Stimulated activated CD8-positive, alpha-beta memory T cell treated with anti-CD3 and anti-CD28 coated beads, Interleukin-7, amount 100 ng/mL, for 1 hour (primary cell): Measurements from ENCODE around the gene CTSO.
A peak's percentile ranks its signal among the peaks of the same experiment; 100 is the strongest.

Experiments used
- DNase-seq, 2 donors: peaks; one replicate each; pipeline ENCODE4 v3.0.0-alpha.2; 2020; ENCODE audit warnings: low read depth in 2 of 2

Gene CTSO, protein sequence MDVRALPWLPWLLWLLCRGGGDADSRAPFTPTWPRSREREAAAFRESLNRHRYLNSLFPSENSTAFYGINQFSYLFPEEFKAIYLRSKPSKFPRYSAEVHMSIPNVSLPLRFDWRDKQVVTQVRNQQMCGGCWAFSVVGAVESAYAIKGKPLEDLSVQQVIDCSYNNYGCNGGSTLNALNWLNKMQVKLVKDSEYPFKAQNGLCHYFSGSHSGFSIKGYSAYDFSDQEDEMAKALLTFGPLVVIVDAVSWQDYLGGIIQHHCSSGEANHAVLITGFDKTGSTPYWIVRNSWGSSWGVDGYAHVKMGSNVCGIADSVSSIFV

DNA sequence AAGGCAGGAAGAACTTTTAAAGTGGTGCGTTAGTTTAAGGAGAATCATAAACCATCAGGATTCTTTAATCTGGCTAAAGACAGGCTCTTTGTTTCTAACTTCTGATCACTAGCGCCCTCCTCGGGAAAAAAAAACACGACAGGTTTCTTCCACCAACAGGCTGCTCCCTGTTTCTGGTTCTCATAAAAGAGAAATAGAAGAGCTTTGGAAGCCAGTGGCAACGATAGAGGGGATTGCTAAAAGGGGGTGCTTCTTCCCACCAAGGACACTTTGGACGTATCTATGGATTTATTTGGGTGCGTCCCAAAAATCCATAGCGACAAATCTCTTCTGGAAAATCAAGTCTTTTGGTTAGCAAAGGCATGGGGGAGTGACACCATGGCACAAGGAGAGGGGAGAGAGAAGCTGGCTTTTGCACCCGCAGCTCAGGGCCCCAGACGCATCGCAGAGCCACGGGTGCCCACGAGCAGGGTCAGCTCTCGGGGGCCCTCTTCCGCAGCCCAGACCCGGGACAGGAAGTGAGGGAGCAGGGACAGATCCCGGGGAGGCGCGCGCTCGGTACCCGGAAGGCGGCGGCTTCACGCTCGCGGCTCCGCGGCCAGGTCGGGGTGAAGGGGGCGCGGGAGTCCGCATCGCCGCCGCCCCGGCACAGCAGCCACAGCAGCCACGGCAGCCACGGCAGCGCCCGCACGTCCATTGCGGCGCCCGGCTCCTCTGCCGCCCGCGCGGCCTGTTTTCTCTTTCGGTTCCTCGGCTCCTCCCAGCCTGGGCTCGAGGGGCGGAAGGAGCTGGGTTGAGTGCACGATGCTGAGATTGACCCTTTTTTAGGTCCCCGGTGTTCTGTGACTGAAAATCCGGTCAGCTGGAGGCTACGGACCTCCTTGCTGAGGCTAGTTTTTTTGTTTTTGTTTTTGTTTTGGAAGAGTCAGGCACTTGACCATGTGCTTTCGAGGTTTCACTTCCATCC, at the start of gene CTSO:
Gene CTSO, minus strand, starts transcription at position 716 of the 967 bp plus-strand sequence. Its CDS starts 19 bp downstream, at position 697.
- DNase-seq, result peak; percentile 39 to 41

- no peak for DNase-seq
These were observed 46.8 kb upstream of the CTSO start for GRCh38 chr4:156000491-156000890.

DNA sequence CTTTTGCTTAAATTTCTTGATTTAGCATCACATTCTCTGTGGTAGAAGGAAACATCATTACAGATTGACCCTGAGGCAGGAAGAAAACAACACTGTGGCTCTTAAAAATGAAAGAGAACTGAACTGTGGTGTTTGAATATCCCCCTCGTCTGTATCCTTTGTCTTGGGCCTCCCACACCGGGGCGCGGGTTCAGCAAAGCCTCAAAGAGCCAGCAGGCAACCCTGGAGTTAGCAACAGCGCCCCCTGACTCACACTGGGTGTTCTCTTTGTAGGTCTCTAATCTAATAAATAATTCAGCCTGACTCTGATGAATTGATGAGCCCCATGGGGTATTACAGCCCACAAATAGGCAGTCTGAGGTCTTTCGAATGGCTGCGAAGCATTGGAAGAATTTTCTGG, 46.1 kb upstream of the CTSO start:
- DNase-seq, result no peak

DNA sequence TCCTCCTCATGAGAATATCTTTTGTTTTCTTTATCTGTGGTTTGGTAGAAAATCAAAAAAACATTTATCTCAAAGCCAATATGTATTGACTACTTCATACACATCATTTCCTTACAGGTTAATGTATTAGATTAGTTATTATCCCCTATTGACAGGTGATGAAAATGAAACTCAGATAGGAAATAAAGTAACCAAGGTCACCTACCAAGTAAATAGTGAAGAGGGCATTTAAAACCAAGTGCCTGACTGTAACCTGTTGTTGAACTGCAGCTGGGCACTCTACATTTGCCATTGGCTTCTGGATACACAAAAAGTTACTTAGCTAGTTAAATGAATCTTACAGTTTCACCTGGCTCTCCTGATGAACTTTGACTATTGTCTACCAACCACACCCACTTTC, 41.4 kb upstream of the CTSO start:
- DNase-seq, result no peak

DNA sequence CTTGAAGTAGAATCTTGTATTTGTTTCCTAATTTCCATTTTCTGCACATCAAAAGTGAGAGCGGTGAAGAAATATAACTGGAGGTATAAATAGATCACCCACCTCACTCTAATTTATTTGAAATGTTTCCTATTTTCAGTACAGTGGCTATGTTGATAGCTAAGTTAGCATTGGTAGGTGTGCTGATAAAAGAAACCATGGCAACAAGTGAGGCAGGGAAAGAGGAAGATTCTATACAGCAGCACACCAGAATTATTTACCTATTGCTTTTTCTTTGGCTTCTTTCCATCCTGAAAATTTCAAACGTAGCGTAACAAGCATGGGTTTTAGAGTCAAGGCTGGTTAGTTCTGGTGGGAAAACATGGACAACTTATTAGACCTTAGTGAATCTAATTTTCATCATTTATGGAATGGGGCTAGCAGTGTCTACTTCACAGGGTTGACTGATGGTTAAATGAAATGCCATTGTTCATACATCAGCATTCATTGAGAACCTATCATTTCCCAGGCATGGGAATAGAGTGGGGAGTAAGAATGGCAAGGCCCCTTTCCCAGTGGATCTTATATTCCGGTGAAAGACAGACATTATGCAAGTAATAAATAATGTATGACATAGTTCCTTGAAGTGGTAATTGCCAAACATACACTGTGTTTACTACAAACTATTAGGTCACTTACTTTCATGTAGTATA, 30.6 kb upstream of the CTSO start:
- DNase-seq, result no peak

GRCh38 chr4:155982736-155983385, 29.2 kb upstream of the CTSO start:
- DNase-seq, result no peak

GRCh38 chr4:155978810-155979209, 25.1 kb upstream of the CTSO start:
- no peak for DNase-seq

- no peak for DNase-seq
These were observed 21.8 kb upstream of the CTSO start for GRCh38 chr4:155975511-155975910.

DNA sequence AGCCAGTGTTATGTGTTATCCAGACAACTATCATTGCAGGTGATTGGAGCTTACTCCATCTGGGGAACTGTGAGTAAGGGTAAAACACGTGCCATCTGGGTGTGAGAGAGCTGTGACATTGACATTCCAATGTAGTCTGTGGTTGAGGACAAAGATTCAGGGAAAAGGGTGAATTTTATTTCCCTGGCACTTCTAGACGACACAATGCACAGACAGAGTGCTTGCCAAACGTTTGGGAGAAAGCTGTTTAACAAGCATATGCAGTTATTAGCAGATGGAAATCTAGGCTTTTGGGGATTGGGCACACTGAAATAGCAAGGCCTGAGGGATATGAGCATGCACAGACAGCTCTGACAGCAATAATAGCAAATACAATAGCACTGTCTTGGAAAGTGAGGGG, 21.3 kb upstream of the CTSO start:
- DNase-seq, result no peak

DNA sequence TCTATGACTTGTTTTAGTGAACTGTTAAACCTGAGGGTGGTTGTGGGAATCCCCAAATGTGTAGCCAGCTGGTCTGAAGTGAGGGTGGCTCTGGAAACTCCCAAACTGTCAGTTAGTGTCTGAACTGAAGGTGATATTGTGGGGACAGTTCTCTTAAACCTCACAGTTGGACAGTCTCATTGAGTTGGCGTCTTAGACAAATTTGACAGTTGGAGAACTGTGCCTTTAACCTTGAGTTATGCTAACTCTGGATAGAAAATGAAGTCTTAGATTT, 20.7 kb upstream of the CTSO start:
- DNase-seq, result no peak

DNA sequence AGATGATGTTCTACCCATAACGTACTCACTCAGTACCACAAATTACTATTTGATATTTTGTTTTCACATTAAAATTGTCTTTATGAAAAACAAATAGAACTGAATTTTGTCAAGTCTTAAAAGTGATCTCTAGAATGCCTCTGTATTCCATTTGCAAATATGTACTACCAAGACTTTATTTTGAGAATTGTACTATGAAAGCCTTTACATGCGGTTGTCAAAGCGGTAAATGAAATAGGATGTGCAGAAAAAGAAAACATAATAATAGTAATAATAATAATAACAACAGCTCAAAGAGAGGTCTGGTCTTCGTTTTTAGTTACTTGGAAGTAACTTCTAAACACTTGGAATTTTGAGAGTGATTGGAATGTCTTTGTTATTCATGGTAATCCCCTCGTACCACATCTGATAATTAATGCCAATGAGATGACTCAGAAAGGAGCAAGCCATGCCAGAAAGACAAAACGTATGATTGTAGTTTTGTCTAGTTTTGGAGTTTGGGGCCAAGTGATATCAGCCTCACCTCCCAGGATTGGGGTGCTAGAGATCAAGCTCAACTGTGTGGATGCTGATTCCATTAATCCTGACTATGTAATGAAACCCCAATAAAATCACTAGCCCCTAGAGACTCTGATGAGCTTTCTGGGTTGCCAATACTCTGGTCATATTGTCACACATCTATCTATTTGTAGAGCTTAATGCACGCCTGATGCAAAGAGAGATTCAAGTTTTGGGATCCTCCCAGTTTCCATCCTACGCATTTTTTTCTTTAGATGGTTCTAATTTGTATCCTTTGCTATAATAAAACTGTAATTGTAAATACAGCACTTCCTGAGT, 20.2 kb upstream of the CTSO start:
- no peak for DNase-seq

GRCh38 chr4:155972098-155972497, 18.4 kb upstream of the CTSO start:
- DNase-seq, result no peak

DNA sequence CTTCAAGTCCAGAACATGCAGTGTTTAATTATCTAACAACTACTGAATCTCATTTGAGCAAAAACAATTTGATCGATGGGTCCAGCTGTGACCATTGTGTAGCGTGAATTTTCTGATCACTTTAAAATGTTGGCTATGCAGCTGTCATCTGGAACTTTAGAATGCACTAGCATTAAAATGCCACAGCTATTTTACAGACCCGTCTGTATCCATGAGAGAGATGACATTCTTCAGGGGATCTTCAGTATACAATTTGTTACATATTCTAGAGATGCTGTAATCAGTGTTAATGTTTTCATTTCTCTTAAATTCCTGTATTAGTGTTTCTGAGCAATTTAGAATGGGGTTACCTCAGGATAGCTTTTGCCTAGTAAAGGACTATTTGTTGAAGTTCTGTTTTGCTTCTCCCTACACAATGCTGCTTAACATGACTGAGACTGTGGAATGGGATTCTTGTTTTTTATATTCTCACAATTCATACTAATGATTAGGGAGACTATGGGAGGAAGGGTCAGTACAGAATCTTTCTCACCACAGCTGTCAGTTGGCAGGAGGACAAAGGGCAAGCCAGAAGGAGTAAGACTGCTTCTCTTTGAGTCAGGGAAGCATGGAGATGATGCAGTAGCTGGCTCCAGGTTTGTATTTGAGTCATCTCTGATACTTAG, 13.2 kb upstream of the CTSO start:
- no peak for DNase-seq

DNA sequence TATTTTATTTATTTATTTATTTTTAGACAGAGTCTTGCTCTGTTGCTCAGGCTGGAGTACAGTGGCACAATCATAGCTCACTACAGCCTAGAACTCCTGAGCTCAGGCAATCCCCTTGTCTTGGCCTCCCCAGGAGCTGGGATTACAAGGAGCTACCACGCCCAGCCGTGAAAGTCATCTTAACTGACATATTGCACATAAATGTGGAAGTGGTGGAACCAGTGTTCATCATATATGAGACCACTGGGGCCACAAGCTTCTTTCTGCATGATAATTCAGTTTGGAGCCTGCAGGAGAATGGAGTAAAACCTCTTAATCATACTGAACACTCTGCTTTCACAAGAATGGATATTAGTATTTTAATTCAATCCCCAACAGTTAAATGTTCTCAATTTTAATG, 12.5 kb upstream of the CTSO start:
- no peak for DNase-seq

DNA sequence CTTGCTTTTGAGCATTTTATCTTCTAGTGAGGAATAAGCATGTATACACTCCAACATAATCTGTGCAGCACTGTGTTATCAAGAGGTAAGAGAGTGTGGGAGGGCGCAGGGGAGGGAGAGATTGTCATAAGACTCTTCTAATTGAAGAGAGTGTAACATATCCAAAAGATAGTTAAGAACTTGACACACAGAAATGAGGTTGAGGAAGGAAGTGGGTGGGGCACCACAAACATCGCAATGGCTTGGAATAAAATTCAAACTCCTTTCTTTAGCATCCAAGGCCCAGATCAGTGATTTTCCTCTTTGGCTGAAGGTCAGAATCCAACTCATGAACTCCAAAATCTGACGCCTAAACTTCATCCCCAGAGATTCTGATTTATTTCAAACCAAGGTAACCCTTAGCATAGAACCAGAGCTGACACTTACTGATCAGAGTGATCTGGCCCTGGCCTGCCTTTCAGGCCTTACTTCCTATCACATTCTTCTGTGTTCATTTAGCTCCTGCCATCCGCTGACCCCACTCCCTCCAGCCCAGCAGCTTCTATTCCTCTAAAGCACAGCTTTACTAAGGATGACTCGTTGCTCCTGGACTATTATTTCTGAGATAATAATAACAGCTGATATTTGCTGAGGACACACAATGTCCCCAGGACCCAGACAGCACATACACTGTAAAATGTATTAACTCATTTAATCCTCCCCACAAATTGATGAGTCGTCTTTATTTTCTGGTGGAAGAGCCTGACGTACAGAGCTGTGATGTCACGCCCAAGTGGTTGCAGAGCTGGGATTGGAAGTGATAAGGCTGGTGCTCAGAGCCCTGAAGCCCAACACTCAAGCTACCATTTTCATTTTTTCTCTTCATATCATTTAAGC, 10.6 kb upstream of the CTSO start:
- DNase-seq, result no peak

GRCh38 chr4:155962767-155963166, 9.1 kb upstream of the CTSO start:
- no peak for DNase-seq

DNA sequence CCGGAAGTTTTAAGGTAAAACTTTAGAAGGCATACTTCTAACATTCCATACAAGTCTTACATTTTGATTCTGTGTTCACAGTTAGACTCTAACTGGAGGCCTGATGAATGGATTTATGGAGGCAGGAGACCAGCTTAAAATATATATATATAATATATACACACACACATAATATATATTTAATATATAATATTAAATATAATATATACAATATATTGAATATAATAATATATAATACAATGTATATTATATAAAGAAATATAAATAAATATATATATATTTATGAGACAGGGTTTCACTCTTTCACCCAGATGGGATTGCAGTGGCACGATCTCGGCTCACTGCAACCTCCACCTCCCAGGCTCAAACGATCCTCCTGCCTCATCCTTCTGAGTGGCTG, 7.9 kb upstream of the CTSO start:
- DNase-seq, result no peak

GRCh38 chr4:155960522-155960921, 6.9 kb upstream of the CTSO start:
- no peak for DNase-seq

- DNase-seq, result no peak
These were observed 5.8 kb upstream of the CTSO start for GRCh38 chr4:155959417-155959816.

- DNase-seq, result no peak
These were observed 2.8 kb upstream of the CTSO start for GRCh38 chr4:155956461-155956860.
